Activated naive CD8-positive, alpha-beta T cell treated with anti-CD3 and anti-CD28 coated beads for 36 hours (primary cell): ENCODE measurements around the gene PASD1. TPM values are rescaled to one million over a fixed set of nuclear protein-coding genes. Genes with fewer than 3 reads are reported as not detected.
"Not testable (repeated sequence)": the region's sequence is repeated elsewhere in the genome, so short reads cannot be mapped to it uniquely, and the experiment has no call there.

Source experiments
- DNase-seq: peaks from one replicate; pipeline ENCODE4 v3.0.0; 2021
- H3K27ac Mint-ChIP-seq: one replicate; pipeline ENCODE4 v1.8.0; 2022; ENCODE audit warnings: mild to moderate bottlenecking, moderate library complexity, mixed read lengths
- H3K27me3 Mint-ChIP-seq: one replicate; pipeline ENCODE4 v1.8.0; 2022; ENCODE audit warnings: mild to moderate bottlenecking, mixed read lengths
- H3K36me3 Mint-ChIP-seq: one replicate; pipeline ENCODE4 v1.8.0; 2021; ENCODE audit warnings: mild to moderate bottlenecking, mixed read lengths
- H3K4me1 Mint-ChIP-seq: one replicate; pipeline ENCODE4 v1.8.0; 2021; ENCODE audit warnings: mixed read lengths
- H3K4me3 Mint-ChIP-seq: one replicate; pipeline ENCODE4 v1.8.0; 2022; ENCODE audit warnings: mild to moderate bottlenecking, moderate library complexity, mixed read lengths
- H3K9me3 Mint-ChIP-seq: one replicate; pipeline ENCODE4 v1.8.0; 2022; ENCODE audit warnings: mixed read lengths
- total RNA-seq, 2 experiments: library from RNA; stranded (reverse); gene quantifications; one replicate each; pipeline ENCODE4 v1.2.3, GENCODE V29; 2021

The PASD1 gene
- total RNA-seq, 2 experiments from 2014 or later, result not detected

DNA sequence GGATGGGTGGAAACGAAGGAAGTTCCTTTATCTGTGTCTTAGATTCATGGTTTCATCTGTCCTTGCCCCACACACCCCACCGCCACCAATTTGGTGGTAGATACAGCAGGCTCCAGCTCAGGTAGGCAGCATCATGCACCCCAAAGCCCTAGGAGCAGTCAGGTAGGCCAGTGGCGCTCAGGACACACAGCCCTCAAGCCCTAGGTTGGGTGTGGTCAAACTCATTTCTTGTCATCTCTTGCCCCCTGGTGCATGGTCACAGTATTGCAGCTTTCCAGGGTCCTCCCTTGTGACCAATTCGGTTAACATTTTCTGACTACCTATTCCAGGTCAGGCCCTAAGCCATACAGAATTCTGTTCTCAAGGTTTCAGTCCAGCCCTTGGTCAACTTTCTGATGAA, 117.3 kb downstream of the PASD1 start:
- Mint-ChIP-seq H3K36me3 (no peaks in the 10 kb centered on the region), H3K27me3 (peaks cover 13% of the 10 kb centered on the region), H3K4me3 (no peak overlapping the region), H3K27ac (no peak overlapping the region), H3K4me1 (no peaks in the 10 kb centered on the region), H3K9me3 (no peaks in the 10 kb centered on the region)
- peak; percentile 30 for DNase-seq

DNA sequence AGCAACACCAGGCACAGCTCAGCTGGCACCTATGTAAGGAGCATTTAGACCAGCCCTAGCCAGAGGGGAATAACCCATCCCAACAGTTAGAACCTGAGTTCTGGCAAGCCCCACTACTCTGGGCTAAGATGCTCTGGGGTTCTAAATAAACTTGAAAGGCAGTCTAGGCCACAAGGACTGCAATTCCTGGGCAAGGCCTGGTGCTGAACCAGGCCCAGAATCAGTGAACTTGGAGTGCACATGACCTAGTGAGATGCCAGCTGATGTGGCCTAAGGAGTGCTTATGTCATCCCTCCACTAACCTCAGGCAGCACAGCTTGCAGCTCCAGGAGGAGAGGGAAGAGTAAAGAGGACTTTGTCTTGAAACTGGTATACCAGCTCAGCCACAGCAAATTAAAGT, 124.2 kb downstream of the PASD1 start:
- Mint-ChIP-seq H3K27ac (no peak overlapping the region), H3K4me3 (no peak overlapping the region), H3K36me3 (no peaks in the 10 kb centered on the region), H3K4me1 (no peaks in the 10 kb centered on the region), H3K9me3 (no peaks in the 10 kb centered on the region), H3K27me3 (peaks cover 9% of the 10 kb centered on the region)
- no peak for DNase-seq

- Mint-ChIP-seq H3K4me1 (no peaks in the 10 kb centered on the region), H3K27ac (no peak overlapping the region), H3K27me3 (peaks cover 8% of the 10 kb centered on the region), H3K4me3 (no peak overlapping the region), H3K36me3 (no peaks in the 10 kb centered on the region), H3K9me3 (no peaks in the 10 kb centered on the region)
- DNase-seq, result no peak
Observed at GRCh38 chrX:151688695-151689094, 125.2 kb downstream of the PASD1 start.

- no peak overlapping the region for H3K4me3 Mint-ChIP-seq
- DNase-seq, result no peak
- H3K4me1 Mint-ChIP-seq, result peaks cover 2% of the 10 kb centered on the region
- no peak overlapping the region for H3K27ac Mint-ChIP-seq
- H3K9me3 Mint-ChIP-seq, result no peaks in the 10 kb centered on the region
- H3K36me3 Mint-ChIP-seq, result no peaks in the 10 kb centered on the region
- H3K27me3 Mint-ChIP-seq, result peaks cover 23% of the 10 kb centered on the region
Observed at GRCh38 chrX:151692825-151693224, 129.3 kb downstream of the PASD1 start.

DNA sequence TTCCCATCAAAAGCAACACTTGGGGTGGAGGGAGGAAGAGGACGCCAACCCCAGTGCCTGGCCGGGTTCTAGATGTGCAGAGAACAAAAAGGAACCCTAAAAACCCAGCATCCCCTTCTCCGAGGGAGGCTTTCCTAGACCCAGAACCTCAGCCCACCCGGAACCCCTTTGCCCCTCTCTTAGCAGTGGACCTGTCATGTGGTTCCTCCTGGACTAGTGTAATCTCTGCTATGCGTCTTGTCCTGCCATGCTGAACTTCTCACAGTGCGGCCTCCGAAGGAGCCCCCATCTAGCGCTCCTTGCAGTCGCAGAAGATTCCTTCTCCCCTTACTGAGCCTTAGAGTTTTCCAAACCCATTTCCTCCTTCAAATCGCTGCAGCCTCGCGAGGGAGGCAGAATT, 130.6 kb downstream of the PASD1 start:
- Mint-ChIP-seq H3K4me3 (no peak overlapping the region), H3K27ac (no peak overlapping the region), H3K9me3 (no peaks in the 10 kb centered on the region), H3K4me1 (peaks cover 2% of the 10 kb centered on the region), H3K36me3 (no peaks in the 10 kb centered on the region), H3K27me3 (peaks cover 23% of the 10 kb centered on the region)
- no peak for DNase-seq

GRCh38 chrX:151694661-151695582, 131.4 kb downstream of the PASD1 start, which contains the start of gene PRRG3:
TSS of gene PRRG3 (plus strand) at chrX:151695458. CDS start at chrX:151698815, 3,357 bp downstream.
- no peaks in the 10 kb centered on the region for H3K9me3 Mint-ChIP-seq

GRCh38 chrX:151695583-151696340, 132.3 kb downstream of the PASD1 start:
- Mint-ChIP-seq H3K36me3 (no peaks in the 10 kb centered on the region), H3K27me3 (peaks cover 23% of the 10 kb centered on the region), H3K27ac (no peak overlapping the region), H3K9me3 (no peaks in the 10 kb centered on the region), H3K4me1 (peaks cover 2% of the 10 kb centered on the region), H3K4me3 (no peak overlapping the region)
- DNase-seq, result no peak

More at GRCh38 chrX:151694661-151695582, 131.4 kb downstream of the PASD1 start, which contains the start of gene PRRG3:
- no peak within 1 kb of the TSS for H3K27ac Mint-ChIP-seq
- peaks cover 23% of the 10 kb centered on the region for H3K27me3 Mint-ChIP-seq
- H3K4me3 Mint-ChIP-seq, result no peak within 1 kb of the TSS
- no peak for DNase-seq
- H3K4me1 Mint-ChIP-seq, result peaks cover 2% of the 10 kb centered on the region
- H3K36me3 Mint-ChIP-seq, result no peaks in the 10 kb centered on the region

GRCh38 chrX:151697082-151697481, 133.6 kb downstream of the PASD1 start:
- not testable (repeated sequence) for H3K9me3 Mint-ChIP-seq, H3K36me3 Mint-ChIP-seq, H3K4me1 Mint-ChIP-seq, H3K27ac Mint-ChIP-seq, DNase-seq, H3K4me3 Mint-ChIP-seq
- peaks cover 23% of the 10 kb centered on the region for H3K27me3 Mint-ChIP-seq

DNA sequence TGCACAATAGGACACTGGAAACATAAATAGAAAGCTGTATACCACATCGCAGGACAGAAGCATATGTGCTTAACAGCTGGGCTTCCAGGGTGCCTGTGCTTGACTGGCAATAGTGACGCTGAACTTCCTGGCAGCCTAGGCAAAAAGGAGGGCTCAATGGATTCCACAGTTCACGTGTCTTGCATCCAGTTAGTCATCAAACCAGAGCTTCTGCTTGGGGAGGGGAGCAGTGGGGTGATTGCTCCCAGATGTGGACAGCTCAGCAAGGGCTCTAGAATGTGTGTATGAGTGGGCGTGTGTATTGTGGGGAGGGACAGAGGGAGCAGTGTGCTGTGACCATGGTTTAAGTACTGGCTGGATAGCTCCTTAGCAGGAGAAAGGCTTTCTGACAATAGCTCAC, 134.0 kb downstream of the PASD1 start:
- peaks cover 23% of the 10 kb centered on the region for H3K27me3 Mint-ChIP-seq
- H3K4me3 Mint-ChIP-seq, result no peak overlapping the region
- H3K4me1 Mint-ChIP-seq, result peaks cover 2% of the 10 kb centered on the region
- no peaks in the 10 kb centered on the region for H3K9me3 Mint-ChIP-seq
- no peaks in the 10 kb centered on the region for H3K36me3 Mint-ChIP-seq
- no peak for DNase-seq
- H3K27ac Mint-ChIP-seq, result no peak overlapping the region

DNA sequence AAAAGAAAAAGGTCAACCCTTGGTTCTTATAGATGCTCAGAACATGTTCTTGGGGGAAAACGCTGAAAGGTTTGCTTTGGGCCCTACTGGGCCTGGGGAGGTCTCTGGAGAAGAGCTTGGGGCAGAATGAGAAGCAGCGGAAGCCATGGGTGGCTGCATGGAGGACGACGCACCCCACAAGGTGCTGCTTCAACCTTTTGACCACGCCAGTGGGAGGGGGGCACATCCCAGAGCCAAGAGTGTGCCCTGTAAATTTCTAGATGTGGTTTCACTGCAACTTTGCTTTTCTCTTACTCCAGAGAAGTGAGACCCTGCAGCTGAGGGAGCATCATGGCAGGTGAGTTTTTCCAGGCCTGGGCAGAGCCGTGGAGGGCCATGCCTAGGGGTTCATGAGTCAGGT, 135.0 kb downstream of the PASD1 start:
- no peak for DNase-seq
- Mint-ChIP-seq H3K27ac (no peak overlapping the region), H3K27me3 (peaks cover 16% of the 10 kb centered on the region), H3K36me3 (no peaks in the 10 kb centered on the region), H3K4me1 (peaks cover 2% of the 10 kb centered on the region), H3K4me3 (no peak overlapping the region), H3K9me3 (no peaks in the 10 kb centered on the region)

DNA sequence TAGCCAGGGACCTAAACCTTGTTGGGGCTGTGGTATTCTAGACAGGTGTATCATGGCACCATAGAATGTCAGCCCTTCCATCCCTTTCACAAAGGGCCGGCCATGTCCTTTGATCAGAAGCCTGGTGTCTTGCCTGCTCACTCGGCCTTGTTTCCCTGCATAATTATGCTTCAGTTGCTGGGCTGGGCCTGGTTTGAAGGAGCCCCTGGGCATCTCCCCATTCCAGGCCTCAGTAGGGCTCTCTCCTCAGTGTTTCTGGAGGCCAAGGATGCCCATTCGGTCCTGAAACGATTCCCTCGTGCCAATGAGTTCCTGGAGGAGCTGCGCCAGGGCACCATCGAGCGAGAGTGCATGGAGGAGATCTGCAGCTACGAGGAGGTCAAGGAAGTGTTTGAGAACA, 136.3 kb downstream of the PASD1 start:
- no peaks in the 10 kb centered on the region for H3K36me3 Mint-ChIP-seq
- H3K27me3 Mint-ChIP-seq, result peaks cover 8% of the 10 kb centered on the region
- H3K9me3 Mint-ChIP-seq, result no peaks in the 10 kb centered on the region
- no peak overlapping the region for H3K27ac Mint-ChIP-seq
- no peak overlapping the region for H3K4me3 Mint-ChIP-seq
- H3K4me1 Mint-ChIP-seq, result peaks cover 2% of the 10 kb centered on the region
- DNase-seq, result no peak

- no peaks in the 10 kb centered on the region for H3K36me3 Mint-ChIP-seq
- H3K27me3 Mint-ChIP-seq, result peaks cover 4% of the 10 kb centered on the region
- DNase-seq, result no peak
- peaks cover under 1% of the 10 kb centered on the region for H3K4me1 Mint-ChIP-seq
- no peak overlapping the region for H3K27ac Mint-ChIP-seq
- H3K4me3 Mint-ChIP-seq, result no peak overlapping the region
- H3K9me3 Mint-ChIP-seq, result no peaks in the 10 kb centered on the region
Observed at GRCh38 chrX:151700581-151700980, 137.1 kb downstream of the PASD1 start.

DNA sequence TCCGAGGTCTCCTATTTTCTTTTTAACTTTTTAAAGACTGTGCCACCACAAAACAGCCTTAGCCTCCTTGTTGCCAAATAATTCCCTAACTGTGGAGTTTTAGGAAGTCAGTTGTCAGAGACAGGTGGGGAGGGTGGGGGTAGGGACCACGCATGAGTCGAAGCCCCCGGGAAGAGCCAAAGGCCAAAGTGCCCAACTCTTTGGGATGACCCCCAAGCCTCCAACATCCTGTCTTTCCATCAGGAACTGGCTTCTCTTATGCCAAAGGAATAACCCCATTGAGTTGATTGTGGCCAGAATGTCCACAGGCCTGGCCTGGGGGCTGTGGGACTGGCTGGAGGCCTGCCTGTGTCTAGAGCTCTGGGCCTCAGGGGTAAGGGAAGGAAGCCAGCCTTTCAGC, 137.6 kb downstream of the PASD1 start:
- no peaks in the 10 kb centered on the region for H3K36me3 Mint-ChIP-seq
- no peak overlapping the region for H3K27ac Mint-ChIP-seq
- H3K27me3 Mint-ChIP-seq, result no peaks in the 10 kb centered on the region
- H3K4me3 Mint-ChIP-seq, result no peak overlapping the region
- DNase-seq, result no peak
- H3K9me3 Mint-ChIP-seq, result no peaks in the 10 kb centered on the region
- H3K4me1 Mint-ChIP-seq, result no peaks in the 10 kb centered on the region

DNA sequence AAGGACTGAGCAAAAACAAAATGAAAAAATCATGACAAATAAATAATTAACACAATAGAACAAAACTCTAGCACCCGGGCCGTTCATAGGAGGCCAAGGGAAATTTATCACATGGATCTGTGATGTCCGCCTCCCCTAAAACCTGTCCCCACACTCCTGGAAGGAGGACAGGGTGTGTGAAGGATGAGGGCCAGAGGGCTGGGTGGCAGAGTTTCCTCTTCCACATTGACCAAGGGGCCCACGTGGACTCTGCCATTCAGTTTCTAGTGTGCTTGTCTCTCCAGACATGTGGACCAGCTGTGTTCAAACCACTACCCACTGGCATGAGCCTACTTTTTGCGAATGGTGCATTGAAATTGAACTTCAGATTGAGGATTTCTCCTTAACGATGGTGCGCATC, 138.1 kb downstream of the PASD1 start:
- Mint-ChIP-seq H3K27ac (no peak overlapping the region), H3K4me1 (no peaks in the 10 kb centered on the region), H3K27me3 (no peaks in the 10 kb centered on the region), H3K36me3 (no peaks in the 10 kb centered on the region), H3K9me3 (no peaks in the 10 kb centered on the region), H3K4me3 (no peak overlapping the region)
- DNase-seq, result no peak

DNA sequence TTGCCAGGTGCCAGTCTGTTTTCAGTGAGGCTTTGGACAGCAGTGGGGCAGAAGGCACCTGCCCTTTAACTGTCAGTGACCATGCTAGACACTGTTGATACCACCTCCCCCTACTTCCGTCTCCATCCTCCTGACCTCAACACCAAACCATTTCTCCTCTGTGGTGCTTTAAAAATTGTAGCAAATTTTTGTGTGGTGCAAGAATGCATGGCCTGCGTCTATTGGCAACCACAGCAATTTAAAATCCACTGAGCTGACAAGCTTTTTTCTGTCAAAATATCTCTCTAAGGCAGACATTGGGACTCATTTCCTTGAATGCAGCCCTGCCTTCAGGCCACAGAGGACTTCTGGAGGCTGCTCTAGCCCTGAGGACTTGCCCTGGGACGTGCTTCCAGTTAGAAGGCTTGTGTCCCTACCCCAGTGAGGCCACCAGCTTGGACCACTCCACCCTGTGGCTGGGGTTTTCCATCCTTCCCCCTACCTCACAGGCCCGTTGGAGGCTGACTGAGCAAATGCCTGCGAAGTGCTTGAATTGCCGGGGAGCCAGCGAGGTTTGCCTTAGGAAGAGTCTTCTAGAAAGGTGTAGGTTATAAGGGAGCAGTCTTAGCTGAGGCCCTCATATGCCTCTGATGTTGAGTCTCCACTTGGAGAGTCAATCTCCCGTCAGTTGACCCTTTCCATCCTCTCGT, 138.7 kb downstream of the PASD1 start:
- Mint-ChIP-seq H3K27ac (no peak overlapping the region), H3K27me3 (no peaks in the 10 kb centered on the region), H3K4me1 (no peaks in the 10 kb centered on the region), H3K9me3 (no peaks in the 10 kb centered on the region), H3K36me3 (no peaks in the 10 kb centered on the region), H3K4me3 (no peak overlapping the region)
- no peak for DNase-seq
